Stimulated activated CD8-positive, alpha-beta memory T cell treated with anti-CD3 and anti-CD28 coated beads, Interleukin-15, amount 100 ng/mL, for 48 hours (primary cell): ENCODE data around the gene CENPO.
"Not testable (repeated sequence)": the region's sequence is repeated elsewhere in the genome, so short reads cannot be mapped to it uniquely, and the experiment has no call there.

ENCODE experiments used
- DNase-seq, 2 donors: peaks; one replicate each; pipeline ENCODE4 v3.0.0-alpha.2; 2020; ENCODE audit warnings: low read depth in 2 of 2

CENPO gene

GRCh38 chr2:24788816-24789215, 4.4 kb upstream of the CENPO start:
- DNase-seq: no peak

GRCh38 chr2:24791452-24791851, 1.8 kb upstream of the CENPO start:
- DNase-seq: no peak

- no peak for DNase-seq
These were observed 717 bp upstream of the CENPO start for GRCh38 chr2:24792542-24792873.

- no peak for DNase-seq
These were observed 673 bp downstream of the CENPO start for GRCh38 chr2:24793761-24794435.

- no peak for DNase-seq
These were observed 4.4 kb downstream of the CENPO start for GRCh38 chr2:24797644-24798043.

- not testable (repeated sequence) for DNase-seq
These were observed 7.3 kb downstream of the CENPO start for GRCh38 chr2:24800487-24800886.

GRCh38 chr2:24805811-24806660, 12.8 kb downstream of the CENPO start:
- DNase-seq: not testable (repeated sequence)

GRCh38 chr2:24806661-24807036, 13.4 kb downstream of the CENPO start:
- no peak for DNase-seq

GRCh38 chr2:24809316-24810007, 16.2 kb downstream of the CENPO start:
- no peak for DNase-seq

- DNase-seq: no peak
These were observed 20.5 kb downstream of the CENPO start for GRCh38 chr2:24813691-24814137.

- DNase-seq: no peak
These were observed 21.3 kb downstream of the CENPO start for GRCh38 chr2:24814516-24814915.

GRCh38 chr2:24815171-24815570, 21.9 kb downstream of the CENPO start:
- no peak for DNase-seq

GRCh38 chr2:24816404-24816803, 23.2 kb downstream of the CENPO start:
- no peak for DNase-seq

GRCh38 chr2:24816884-24817283, 23.7 kb downstream of the CENPO start:
- DNase-seq: no peak

GRCh38 chr2:24818721-24819167, 25.5 kb downstream of the CENPO start:
- DNase-seq: no peak

GRCh38 chr2:24819442-24820174, 26.4 kb downstream of the CENPO start:
- no peak for DNase-seq

GRCh38 chr2:24820175-24820513, 26.9 kb downstream of the CENPO start:
- no peak for DNase-seq

GRCh38 chr2:24820598-24821432, 27.6 kb downstream of the CENPO start:
- no peak for DNase-seq

- no peak for DNase-seq
These were observed 28.2 kb downstream of the CENPO start for GRCh38 chr2:24821433-24821891.

- DNase-seq: no peak
These were observed 29.0 kb downstream of the CENPO start for GRCh38 chr2:24822049-24822706.
